Liver (tissue), 10 donors: ENCODE measurements around the gene MRPS23. TPM values are rescaled to one million over a fixed set of nuclear protein-coding genes. Genes with fewer than 3 reads are reported as not detected.
A peak's percentile ranks its signal among the peaks of the same experiment; 100 is the strongest.

Experiments used
- DNase-seq: peaks from one replicate; pipeline ENCODE4 v3.0.0-alpha.2; 2017; ENCODE audit warnings: low spot score
- H3K27ac ChIP-seq, 2 donors: one replicate each; pipeline ENCODE4 v1.7.0; 2013; ENCODE audit warnings: inconsistent platforms in 2 of 2, low read length in 2 of 2, control low read depth in 1 of 2, low read depth in 1 of 2, mild to moderate bottlenecking in 1 of 2
- H3K27me3 ChIP-seq, 4 donors: one replicate each; pipeline versions ENCODE4 v1.6.1 to v1.7.0; 2013; ENCODE audit warnings: low read length in 3 of 4, inconsistent platforms in 1 of 4, mild to moderate bottlenecking in 1 of 4, moderate library complexity in 1 of 4; ENCODE audit not compliant: control insufficient read depth in 4 of 4, insufficient read depth in 4 of 4
- H3K36me3 ChIP-seq, 4 donors: one replicate each; pipeline versions ENCODE4 v1.6.1 to v1.7.0; 2013; ENCODE audit warnings: low read length in 3 of 4, mild to moderate bottlenecking in 3 of 4, low read depth in 1 of 4, moderate library complexity in 1 of 4; ENCODE audit not compliant: control insufficient read depth in 4 of 4, insufficient read depth in 3 of 4
- H3K4me1 ChIP-seq, 4 donors: one replicate each; pipeline versions ENCODE4 v1.6.1 to v1.7.0; 2013; ENCODE audit warnings: low read length in 3 of 4, mild to moderate bottlenecking in 3 of 4, moderate library complexity in 1 of 4; ENCODE audit not compliant: control insufficient read depth in 4 of 4, insufficient read depth in 4 of 4
- H3K4me3 ChIP-seq, 3 donors: one replicate each; pipeline versions ENCODE4 v1.6.1 to v1.7.0; 2013; ENCODE audit warnings: low read length in 3 of 3, control low read depth in 1 of 3, low read depth in 1 of 3, mild to moderate bottlenecking in 1 of 3
- H3K9ac ChIP-seq, 2 donors: one replicate each; pipeline ENCODE4 v1.7.0; 2013; ENCODE audit warnings: low read length in 2 of 2, mild to moderate bottlenecking in 2 of 2, moderate library complexity in 2 of 2, control low read depth in 1 of 2, low read depth in 1 of 2
- H3K9me3 ChIP-seq, 4 donors: one replicate each; pipeline versions ENCODE4 v1.6.1 to v1.7.0; 2013; ENCODE audit warnings: low read length in 3 of 4; ENCODE audit not compliant: control insufficient read depth in 4 of 4
- EGR1 ChIP-seq, 2 donors: IDR thresholded peaks; 2 replicates each; pipeline ENCODE4 v1.6.1; 2016 to 2018; ENCODE audit warnings: antibody characterized with exemption in 2 of 2, low read depth in 2 of 2
- FOXA1 ChIP-seq: IDR thresholded peaks from 2 replicates; pipeline ENCODE4 v1.6.1; 2016; ENCODE audit warnings: antibody characterized with exemption
- FOXA2 ChIP-seq: IDR thresholded peaks from 2 replicates; pipeline ENCODE4 v1.6.1; 2016; ENCODE audit warnings: antibody characterized with exemption
- NR2F2 ChIP-seq: IDR thresholded peaks from 2 replicates; pipeline ENCODE4 v1.6.1; 2016; ENCODE audit warnings: antibody characterized with exemption
- RAD21 ChIP-seq, 2 donors: IDR thresholded peaks; 2 replicates each; pipeline ENCODE4 v1.6.1; 2016; ENCODE audit warnings: antibody characterized with exemption in 2 of 2, mild to moderate bottlenecking in 2 of 2
- RXRA ChIP-seq, 2 donors: IDR thresholded peaks; 2 replicates each; pipeline ENCODE4 v1.6.1; 2017 to 2018; ENCODE audit warnings: antibody characterized with exemption in 2 of 2, mild to moderate bottlenecking in 1 of 2
- SP1 ChIP-seq: IDR thresholded peaks from 2 replicates; pipeline ENCODE4 v1.6.1; 2018; ENCODE audit warnings: antibody characterized with exemption, mild to moderate bottlenecking
- TAF1 ChIP-seq: conservative IDR thresholded peaks from 2 replicates; pipeline ENCODE4 v1.6.1; 2016; ENCODE audit warnings: antibody characterized with exemption, mild to moderate bottlenecking
- whole genome bisulfite sequencing: extraction: QIAGEN DNeasy Blood & Tissue Kit; methylation state at CpG from one replicate; pipeline ENCODE4 v1.1.7; 2013; 5-methylcytosine and 5-hydroxymethylcytosine counted together
- polyA plus RNA-seq, 2 donors: library from polyadenylated mRNA; stranded (reverse) in 1 of 2; unstranded in 1 of 2; fragments of 200-250 nt in 1 of 2; fragments of >200 nt in 1 of 2; fragmentation: Nextera tagmentation in 1 of 2; extraction: Ambion mirVana in 1 of 2; gene quantifications; one replicate each; pipeline versions ENCODE4 v1.2.1 to v1.2.3, GENCODE V29; 2013 to 2015
- small RNA-seq: library from RNA; depleted of rRNA; stranded (forward); fragments of <200 nt; gene quantifications from one replicate; pipeline ENCODE3, GENCODE V24; 2014
- total RNA-seq, 2 donors: library from RNA; depleted of rRNA; stranded (reverse); fragments of >200 nt; gene quantifications; one replicate each; pipeline ENCODE4 v1.2.3, GENCODE V29; 2014
- TF ChIP-seq, protein P1 (sequence below): IDR thresholded peaks from 2 replicates; pipeline ENCODE4 v1.6.1; 2016; ENCODE audit warnings: antibody characterized with exemption, mild to moderate bottlenecking
- TF ChIP-seq, protein P2 (sequence below): fragments of 150-350 bp; IDR thresholded peaks from 2 replicates; pipeline ENCODE4 v1.5.1; 2017; ENCODE audit warnings: improper control_type of control experiment, low read depth, low read length; ENCODE audit not compliant: missing input control
- donor health status: healthy.
- donor health status: healthy.
- donor health status: healthy.
- donor health status: healthy.
- donor health status: healthy.

Gene MRPS23
- total and polyA plus RNA-seq, 4 donors: 9.8 to 24.3 (median 16.9) TPM

DNA sequence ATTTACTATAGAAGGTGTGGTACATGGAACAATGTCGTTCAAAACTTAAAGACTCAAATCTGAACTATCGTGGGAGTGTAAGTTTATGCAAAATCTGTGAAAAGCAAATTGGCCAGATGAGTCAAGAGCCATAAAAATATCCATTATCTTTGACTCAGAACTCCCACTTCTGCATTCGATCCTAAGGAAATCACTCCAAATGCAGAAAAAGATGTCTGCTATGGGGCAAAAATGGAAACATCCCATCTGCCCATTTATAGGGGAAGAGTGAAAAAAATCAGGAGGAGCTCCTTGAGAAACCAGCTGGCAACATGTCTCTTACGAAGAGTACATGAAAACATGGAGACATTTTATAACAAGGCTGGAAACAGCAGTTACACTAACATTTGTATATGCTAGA lies 61.1 kb downstream of the MRPS23 start:
- WGBS: 69% methylated on average over 4 of the region's 4 CpGs
- H3K9me3 ChIP-seq: no peaks in the 10 kb centered on the region
- H3K27me3 ChIP-seq: peaks cover 0 to 8% (median 3%) of the 10 kb centered on the region in 4 donors
- H3K27ac ChIP-seq: no peak overlapping the region
- no peak for DNase-seq
- no peak for TF ChIP-seq FOXA2
- TF ChIP-seq, protein P1, sequence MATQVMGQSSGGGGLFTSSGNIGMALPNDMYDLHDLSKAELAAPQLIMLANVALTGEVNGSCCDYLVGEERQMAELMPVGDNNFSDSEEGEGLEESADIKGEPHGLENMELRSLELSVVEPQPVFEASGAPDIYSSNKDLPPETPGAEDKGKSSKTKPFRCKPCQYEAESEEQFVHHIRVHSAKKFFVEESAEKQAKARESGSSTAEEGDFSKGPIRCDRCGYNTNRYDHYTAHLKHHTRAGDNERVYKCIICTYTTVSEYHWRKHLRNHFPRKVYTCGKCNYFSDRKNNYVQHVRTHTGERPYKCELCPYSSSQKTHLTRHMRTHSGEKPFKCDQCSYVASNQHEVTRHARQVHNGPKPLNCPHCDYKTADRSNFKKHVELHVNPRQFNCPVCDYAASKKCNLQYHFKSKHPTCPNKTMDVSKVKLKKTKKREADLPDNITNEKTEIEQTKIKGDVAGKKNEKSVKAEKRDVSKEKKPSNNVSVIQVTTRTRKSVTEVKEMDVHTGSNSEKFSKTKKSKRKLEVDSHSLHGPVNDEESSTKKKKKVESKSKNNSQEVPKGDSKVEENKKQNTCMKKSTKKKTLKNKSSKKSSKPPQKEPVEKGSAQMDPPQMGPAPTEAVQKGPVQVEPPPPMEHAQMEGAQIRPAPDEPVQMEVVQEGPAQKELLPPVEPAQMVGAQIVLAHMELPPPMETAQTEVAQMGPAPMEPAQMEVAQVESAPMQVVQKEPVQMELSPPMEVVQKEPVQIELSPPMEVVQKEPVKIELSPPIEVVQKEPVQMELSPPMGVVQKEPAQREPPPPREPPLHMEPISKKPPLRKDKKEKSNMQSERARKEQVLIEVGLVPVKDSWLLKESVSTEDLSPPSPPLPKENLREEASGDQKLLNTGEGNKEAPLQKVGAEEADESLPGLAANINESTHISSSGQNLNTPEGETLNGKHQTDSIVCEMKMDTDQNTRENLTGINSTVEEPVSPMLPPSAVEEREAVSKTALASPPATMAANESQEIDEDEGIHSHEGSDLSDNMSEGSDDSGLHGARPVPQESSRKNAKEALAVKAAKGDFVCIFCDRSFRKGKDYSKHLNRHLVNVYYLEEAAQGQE: no peak
- TF ChIP-seq SP1: no peak
- no peak for TF ChIP-seq EGR1 (IDR thresholded peaks at IDR 0.05; ENCODE audit: low read depth in 2 of 2)
- TF ChIP-seq TAF1: no peak
- TF ChIP-seq NR2F2: no peak
- no peak for TF ChIP-seq RXRA (IDR thresholded peaks at IDR 0.05)
- no peak for TF ChIP-seq RAD21 (IDR thresholded peaks at IDR 0.05)
- TF ChIP-seq FOXA1: no peak
- H3K4me1 ChIP-seq: no peaks in the 10 kb centered on the region
- no peak overlapping the region for H3K4me3 ChIP-seq
- H3K9ac ChIP-seq: no peak overlapping the region
- no peaks in the 10 kb centered on the region for H3K36me3 ChIP-seq

DNA sequence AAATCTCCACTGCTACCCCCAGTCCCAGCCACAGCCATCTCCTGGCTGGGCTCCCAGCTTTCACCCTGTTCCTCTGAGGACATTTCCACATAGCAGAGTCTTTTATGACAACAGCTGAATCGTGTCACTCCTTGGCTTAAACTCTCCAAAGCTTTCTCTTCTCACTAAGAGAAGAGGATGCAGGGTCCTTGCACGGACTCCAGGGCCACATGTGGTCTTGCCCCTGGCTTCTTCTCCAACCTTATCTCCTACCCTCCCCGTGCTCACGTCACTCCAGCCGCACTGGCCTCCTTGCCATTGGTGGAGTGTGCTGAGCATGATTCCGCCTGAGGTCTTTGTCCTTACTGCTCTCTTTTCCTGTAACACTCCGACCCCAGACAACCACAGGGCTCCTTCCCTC lies 64.8 kb downstream of the MRPS23 start:
- Histone ChIP-seq H3K27ac (peak overlapping the region in 1 of 2 donors; percentile 58), H3K9me3 (no peaks in the 10 kb centered on the region), H3K9ac (no peak overlapping the region), H3K36me3 (no peaks in the 10 kb centered on the region), H3K4me3 (no peak overlapping the region), H3K27me3 (peaks cover 0 to 7% (median 5%) of the 10 kb centered on the region in 4 donors), H3K4me1 (peaks cover 0 to 7% (median 5%) of the 10 kb centered on the region in 4 donors)
- WGBS: 61% methylated on average over 7 of the region's 7 CpGs
- TF ChIP-seq NR2F2 (peak; percentile 80), SP1 (peak; percentile 56), RXRA (IDR thresholded peaks at IDR 0.05) (peak; percentile 52 to 67)
- TF ChIP-seq, protein P2, sequence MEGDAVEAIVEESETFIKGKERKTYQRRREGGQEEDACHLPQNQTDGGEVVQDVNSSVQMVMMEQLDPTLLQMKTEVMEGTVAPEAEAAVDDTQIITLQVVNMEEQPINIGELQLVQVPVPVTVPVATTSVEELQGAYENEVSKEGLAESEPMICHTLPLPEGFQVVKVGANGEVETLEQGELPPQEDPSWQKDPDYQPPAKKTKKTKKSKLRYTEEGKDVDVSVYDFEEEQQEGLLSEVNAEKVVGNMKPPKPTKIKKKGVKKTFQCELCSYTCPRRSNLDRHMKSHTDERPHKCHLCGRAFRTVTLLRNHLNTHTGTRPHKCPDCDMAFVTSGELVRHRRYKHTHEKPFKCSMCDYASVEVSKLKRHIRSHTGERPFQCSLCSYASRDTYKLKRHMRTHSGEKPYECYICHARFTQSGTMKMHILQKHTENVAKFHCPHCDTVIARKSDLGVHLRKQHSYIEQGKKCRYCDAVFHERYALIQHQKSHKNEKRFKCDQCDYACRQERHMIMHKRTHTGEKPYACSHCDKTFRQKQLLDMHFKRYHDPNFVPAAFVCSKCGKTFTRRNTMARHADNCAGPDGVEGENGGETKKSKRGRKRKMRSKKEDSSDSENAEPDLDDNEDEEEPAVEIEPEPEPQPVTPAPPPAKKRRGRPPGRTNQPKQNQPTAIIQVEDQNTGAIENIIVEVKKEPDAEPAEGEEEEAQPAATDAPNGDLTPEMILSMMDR: no peak
- no peak for DNase-seq

Small RNA genes lying within 50 kb of the gene (small RNA-seq; reads per million reads assigned to genes)
- gene RN7SKP94: 0.07 reads per million

Other genes starting within 250 kb of the MRPS23 start
- gene CCDC182, start 104.7 kb downstream of the MRPS23 start, total RNA-seq: not detected
- gene CCDC182, start 104.7 kb downstream of the MRPS23 start, polyA plus RNA-seq: not detected
- gene CUEDC1, start 105.4 kb upstream of the MRPS23 start, total RNA-seq: 1 to 10 TPM; 2.6 to 3.2 TPM
- 1 to 10 TPM; 3.6 to 4.9 TPM for gene CUEDC1, start 105.4 kb upstream of the MRPS23 start, polyA plus RNA-seq
- gene VEZF1, start 138.2 kb upstream of the MRPS23 start, total RNA-seq: 10 to 100 TPM; 14.6 to 26.2 TPM
- gene VEZF1, start 138.2 kb upstream of the MRPS23 start, polyA plus RNA-seq: 1 to 10 TPM; 7.9 to 8.2 TPM
- 100 to 1,000 TPM; 162 to 201 TPM for gene SRSF1, start 157.2 kb upstream of the MRPS23 start, total RNA-seq
- 10 to 100 TPM; 52.3 to 65.4 TPM for gene SRSF1, start 157.2 kb upstream of the MRPS23 start, polyA plus RNA-seq
- gene DYNLL2, start 233.4 kb upstream of the MRPS23 start, total RNA-seq: 10 to 100 TPM; 11.3 to 16.9 TPM
- gene DYNLL2, start 233.4 kb upstream of the MRPS23 start, polyA plus RNA-seq: 10 to 100 TPM in 1 of 2 donors, 1 to 10 TPM in 1; 3.2 to 22.1 TPM